HG03139 (cell line): Measurements from ENCODE around the gene DUSP9.

Experiments
- ATAC-seq: cut with Tn5 transposase; IDR thresholded peaks from one replicate; pipeline ENCODE4 v1.9.1; 2021; ENCODE audit not compliant: unreplicated experiment

DUSP9 gene

DNA sequence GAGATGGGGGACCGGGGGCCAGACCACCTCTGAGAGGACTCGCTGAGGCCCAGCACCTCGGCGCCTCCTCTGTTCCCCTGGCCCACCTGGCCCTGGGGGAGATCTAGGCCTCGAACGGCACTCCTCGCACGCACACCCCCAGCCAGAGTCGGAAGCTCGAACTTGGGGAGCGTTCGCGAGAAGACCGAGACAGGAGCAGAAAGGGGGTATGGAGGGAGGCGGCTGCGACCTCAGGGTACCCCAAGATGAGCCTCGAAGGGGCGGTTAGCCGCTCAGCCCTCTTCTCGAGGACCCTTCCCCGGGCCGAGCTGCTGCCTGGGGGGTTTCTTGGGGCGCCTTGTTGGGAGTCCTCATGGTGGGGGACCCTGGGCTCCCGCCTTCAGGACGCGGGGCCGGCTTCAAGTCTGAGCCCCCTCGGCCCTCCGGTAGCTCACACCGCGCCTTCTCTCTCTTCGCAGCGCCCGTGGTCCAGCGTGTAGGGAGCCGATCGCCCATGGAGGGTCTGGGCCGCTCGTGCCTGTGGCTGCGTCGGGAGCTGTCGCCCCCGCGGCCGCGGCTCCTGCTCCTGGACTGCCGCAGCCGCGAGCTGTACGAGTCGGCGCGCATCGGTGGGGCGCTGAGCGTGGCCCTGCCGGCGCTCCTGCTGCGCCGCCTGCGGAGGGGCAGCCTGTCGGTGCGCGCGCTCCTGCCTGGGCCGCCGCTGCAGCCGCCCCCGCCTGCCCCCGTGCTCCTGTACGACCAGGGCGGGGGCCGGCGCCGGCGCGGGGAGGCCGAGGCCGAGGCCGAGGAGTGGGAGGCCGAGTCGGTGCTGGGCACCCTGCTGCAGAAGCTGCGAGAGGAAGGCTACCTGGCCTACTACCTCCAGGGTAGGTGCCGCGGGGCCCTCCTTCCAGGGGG, 706 bp downstream of the DUSP9 start:
- no peak for ATAC-seq

DNA sequence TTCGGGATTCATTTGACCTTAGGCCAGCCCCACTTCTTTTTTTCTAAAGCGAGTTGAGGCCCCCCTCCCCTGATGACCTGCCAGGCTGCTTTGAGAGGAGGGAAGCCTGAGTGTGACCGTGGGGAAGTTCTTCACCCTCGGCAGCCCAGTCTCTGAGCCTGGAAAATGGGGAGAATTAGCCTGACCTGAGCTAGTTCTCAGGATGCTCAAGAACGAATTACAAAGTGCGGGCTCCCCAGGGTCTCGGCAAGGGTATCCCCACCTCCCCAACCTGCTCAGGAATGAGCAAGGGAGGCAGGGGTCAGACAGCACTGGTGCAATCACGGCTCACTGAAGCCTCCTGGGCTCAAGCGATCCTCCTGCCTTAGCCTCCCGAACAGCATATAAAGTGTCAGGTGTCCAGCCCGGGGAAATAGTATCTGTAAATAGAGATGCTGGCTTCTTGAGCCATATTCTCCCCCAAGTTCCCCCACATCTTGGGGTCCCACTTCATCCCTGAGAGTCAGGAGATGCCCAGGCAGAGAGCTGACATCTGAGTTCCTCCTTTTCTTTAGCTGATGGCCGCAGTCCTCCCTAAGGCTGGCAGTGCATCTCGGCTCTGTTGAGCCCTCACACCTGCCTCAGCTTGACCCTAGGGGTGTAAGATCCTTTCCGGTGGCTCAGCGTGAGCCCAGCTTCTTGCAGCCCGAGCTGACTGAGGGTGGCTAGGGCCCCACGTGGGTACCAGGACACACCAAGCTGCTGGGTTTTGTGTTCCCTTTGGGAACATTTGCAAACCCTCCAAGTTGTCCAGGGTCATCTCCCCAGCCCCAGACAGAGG, 1.6 kb downstream of the DUSP9 start:
- ATAC-seq = no peak

DNA sequence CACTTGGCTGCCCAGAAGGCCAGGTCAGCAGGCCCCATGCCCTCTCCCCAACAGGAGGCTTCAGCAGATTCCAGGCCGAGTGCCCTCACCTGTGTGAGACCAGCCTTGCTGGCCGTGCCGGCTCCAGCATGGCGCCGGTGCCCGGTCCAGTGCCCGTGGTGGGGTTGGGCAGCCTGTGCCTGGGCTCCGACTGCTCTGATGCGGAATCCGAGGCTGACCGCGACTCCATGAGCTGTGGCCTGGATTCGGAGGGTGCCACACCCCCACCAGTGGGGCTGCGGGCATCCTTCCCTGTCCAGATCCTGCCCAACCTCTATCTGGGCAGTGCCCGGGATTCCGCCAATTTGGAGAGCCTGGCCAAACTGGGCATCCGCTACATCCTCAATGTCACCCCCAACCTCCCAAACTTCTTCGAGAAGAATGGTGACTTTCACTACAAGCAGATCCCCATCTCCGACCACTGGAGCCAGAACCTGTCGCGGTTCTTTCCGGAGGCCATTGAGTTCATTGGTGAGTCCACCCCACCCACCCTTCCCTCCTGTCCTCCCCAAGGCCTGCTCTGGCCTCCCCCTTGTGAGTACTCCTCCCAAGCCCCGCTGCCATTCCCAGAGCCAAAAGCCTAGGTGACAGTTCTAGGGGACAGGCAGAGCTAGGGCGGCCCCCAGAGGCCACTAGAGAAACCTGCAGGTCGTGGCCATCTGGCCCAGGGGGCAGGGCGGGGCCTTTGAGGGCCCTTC, 2.3 kb downstream of the DUSP9 start:
- ATAC-seq = no peak

DNA sequence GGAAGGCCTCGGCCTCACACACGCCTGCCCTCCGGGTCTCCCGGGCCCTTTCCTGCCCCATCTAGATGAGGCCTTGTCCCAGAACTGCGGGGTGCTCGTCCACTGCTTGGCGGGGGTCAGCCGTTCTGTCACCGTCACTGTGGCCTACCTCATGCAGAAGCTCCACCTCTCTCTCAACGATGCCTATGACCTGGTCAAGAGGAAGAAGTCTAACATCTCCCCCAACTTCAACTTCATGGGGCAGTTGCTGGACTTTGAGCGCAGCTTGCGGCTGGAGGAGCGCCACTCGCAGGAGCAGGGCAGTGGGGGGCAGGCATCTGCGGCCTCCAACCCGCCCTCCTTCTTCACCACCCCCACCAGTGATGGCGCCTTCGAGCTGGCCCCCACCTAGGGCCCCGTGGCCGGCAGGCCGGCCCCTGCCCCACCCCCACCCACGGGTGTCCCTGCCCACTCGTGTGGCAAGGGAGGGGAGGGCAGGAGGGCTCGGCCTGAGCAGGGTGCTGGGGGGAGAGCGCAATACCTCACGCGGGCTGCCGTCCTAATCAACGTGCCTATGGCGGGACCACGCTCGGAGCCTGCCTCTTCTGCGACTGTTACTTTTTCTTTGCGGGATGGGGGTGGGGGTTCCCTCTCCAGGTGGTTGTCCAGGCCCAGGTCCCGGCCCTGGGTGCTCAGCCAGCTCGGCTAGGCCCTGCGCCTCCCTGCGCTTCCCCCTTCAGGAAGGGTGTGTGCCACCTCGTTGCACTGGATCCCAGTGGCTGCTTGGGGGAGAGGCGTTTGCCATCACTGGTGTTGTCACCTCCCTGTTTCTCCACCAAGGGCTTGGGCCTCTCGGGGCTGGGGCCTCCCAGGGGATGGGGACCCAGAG, 3.1 kb downstream of the DUSP9 start:
- no peak for ATAC-seq

DNA sequence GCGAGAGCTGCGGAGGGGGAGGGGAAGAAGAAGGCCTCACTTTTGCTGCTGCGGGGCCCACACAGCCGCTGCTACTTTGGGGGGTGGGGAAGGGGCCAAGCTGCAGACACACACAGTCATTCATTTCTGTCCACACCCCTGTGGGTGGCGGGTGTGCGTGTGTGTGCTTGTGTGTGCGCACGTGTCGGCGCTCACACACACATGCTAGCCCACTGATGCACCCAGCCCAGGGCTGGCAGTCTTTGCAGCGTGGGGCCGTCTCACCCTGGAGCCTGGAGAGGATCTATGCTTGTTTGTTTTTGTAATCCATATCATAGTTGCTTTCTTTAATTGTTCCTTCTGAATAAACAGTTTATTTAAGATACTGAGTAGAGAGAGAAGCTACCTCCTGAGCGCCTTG, 4.0 kb downstream of the DUSP9 start:
- ATAC-seq = no peak

DNA sequence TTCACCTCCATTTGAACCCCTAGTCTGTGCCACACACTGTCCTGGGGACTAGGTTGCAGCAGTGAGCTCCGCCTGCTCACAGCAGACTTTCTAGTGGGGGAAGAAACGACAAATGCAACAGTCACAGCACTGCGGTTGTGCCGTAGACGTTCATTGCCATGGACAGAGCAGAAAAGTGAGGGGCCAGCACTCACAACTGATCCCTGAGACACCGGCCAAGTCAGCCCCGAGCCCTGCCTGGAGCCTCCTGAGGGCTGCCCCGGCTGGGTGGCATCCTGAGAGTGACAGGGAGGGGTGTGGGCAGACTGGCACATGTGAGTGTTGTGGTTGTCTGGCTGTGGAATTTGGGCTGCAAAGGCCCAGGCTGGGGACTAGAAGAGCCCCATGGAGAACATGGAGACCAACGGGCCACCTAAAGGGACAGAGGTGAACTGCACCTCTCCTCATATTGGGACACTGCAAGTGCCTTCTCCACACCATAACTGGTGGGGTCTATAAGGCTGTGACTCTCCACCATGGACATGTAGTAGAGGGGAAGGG, 4.6 kb downstream of the DUSP9 start:
- no peak for ATAC-seq

DNA sequence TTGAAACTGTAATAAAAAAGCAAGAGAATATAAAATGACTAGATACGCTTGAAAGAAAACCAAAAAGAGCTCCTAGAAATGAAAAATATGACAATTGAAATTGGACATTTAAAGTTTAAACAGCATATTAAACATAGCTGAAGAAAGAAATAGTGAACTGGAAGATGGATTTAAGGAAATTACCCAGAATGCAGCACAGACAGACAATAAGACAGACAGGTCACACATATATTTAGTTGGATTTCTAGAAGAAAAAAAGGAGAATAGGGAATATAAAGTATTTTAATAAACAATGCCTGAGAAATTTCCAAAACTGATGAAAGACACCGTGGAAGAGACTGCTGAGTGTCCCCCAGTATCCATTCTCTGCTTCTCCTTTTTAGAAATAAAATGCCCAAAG, 6.6 kb downstream of the DUSP9 start:
- no peak for ATAC-seq

DNA sequence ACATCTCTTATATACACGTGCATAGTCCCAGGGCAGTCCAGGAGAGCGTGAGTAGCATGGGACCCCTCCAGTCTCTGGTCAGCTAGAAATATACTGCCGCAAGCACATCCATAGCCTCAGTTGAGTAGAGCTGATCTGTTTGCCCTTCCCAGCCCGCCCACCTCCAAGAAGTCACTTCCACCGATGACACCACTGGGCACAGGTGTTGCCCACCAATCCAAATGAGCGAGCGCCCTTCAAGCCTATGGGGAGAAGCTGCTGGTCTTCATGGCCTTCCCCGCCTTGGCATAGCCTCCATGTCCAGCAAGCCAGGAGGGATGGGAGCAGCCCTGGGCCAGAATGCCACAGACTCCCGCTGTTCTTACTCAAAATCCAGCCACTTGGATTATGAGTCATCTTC, 10.2 kb downstream of the DUSP9 start:
- no peak for ATAC-seq

DNA sequence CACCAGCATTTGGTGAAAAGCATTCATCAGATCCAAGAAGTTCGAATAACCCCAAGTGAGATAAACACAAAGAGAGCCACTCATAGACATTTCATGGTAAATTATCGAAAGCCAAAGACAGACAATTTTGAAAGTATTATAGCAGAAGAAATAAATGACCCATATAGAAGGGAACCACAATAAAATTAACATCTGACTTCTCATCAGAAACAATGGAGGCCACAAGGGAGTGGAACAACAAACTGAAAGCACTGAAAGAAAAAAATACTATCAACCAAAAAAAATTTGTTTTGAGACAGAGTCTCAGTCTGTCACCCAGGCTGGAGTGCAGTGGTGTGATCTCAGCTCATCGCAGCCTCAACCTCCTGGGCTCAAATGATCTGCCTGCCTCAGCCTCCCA, 12.3 kb downstream of the DUSP9 start:
- ATAC-seq = no peak

DNA sequence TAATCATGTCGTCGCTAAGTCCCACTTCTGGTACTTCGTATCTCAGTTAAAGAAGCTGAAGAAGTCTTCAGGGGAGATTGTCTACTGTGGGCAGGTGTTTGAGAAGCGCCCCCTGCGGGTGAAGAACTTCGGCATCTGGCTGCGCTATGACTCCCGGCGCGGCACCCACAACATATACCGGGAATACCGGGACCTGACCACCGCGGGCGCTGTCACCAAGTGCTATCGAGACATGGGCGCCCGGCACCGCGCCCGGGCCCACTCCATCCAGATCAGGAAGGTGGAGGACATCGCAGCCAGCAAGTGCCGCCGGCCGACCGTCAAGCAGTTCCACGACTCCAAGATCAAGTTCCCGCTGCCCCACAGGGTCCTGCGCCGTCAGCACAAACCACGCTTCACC, 15.3 kb downstream of the DUSP9 start:
- ATAC-seq = no peak

DNA sequence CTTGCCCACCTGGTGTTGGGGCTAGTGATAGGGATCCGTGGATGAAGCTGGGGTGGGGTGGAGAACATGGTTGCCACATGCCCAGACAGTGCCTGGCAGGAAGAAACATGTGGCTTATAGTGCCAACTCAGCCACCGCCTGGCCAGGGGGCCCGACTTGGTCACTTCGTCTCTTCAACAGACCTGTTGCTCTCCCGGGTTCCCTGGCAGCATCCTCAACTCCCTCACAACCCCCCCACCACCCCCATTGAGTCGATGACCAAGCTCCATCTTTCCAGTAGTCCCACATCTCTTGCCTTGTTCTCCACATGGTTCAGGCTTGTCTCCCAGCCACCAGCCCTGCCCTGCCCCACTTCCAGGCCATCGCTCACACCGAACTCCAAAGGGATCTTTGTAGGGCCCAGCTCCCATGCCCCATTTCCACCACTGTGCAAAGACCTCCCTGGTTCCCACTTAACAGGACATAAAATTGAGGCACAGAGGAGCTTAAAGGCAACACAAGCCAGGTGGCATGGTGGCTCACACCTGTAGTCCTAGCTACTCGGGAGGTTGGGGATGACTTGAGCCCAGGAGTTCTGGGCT, 18.8 kb downstream of the DUSP9 start:
- no peak for ATAC-seq

DNA sequence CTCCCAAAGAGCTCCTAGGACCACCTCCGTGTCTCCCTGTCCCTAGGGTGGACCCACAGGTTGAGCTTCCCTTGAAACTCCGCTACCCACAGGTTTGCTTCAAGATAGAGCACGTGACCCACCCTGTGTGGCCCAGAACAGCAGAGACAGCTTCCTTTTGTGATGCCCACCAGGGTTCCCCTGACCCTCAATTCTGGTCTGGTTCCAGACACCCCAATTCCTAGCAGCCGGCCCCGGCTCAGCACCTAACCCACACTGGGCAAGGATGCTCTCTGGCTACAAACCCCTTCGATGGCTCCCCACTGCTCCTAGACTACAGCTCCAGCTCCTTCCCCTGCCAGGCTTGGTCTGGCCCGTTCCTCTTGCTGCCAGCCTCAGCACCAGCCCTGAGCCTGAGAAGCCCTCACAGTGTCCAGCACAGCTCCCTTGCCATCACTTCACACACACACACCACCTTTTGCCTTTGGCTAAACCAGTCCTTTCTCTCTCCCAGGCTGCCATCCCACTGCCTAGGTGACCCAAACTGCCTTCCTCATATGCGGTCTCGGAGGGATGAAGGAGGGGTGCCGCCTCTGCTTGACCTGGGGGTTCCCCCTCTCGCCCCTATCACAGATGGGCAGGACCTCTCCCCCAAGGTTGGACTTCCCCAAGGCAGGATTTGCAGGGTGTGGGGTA, 20.4 kb downstream of the DUSP9 start:
- no peak for ATAC-seq

DNA sequence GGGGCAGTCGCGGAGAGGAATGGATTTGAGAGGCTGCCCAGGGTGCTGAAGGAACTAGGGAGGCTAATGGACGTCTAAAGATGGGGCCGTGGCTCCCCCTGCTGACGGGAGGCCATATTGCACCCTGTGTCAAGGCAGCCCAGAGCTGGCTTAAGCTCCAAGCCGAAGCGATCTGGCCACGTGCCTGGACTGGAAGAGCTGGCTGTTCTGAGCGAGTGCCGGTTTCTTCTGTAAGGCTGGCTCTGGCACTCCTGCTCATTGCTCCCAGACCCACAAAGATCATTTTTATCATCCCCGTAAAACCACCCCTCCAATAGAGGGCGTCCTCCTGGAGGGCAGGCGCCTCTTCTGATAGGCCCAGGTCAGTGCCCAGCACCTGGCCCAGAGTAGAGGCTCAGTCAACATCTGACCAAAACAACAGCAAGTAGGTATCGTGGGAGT, 21.0 kb downstream of the DUSP9 start:
- ATAC-seq = no peak

DNA sequence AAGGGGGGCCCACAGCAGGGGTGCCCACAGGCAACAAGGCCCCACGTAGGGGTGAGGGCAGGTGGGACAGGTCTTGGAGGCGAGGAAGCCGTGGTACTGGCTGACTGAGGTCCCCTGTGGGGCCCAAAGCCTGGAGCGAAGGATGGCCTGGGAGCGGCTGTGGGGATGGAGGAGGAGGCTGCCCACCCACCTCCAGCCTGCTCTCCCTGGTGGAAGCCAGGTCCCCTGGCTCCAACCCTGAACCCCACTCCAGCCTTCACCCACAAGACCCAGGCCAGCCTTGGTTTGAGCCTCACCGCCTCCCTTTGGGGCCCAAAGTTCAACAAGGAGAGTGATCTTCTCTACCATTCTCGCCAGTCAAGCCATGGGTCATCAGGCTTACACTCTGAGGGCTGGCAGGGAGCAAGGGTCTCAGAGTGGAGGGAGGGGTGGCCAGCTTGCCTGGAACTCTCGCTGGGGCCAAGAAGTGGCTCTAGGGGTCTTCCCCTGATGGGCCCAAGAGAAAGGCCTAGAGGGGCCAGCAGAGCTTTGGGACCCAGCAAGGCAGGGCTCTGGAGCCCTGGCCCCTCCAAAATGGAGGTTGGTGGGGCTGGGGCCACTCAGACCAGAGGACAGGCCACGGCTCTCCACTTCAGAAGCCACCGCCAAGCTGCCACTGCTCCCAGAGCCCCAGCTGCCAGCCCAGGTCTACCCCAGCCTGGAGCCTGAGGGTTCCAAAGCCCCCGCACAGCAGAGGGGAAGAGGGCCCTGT, 21.6 kb downstream of the DUSP9 start:
- no peak for ATAC-seq

DNA sequence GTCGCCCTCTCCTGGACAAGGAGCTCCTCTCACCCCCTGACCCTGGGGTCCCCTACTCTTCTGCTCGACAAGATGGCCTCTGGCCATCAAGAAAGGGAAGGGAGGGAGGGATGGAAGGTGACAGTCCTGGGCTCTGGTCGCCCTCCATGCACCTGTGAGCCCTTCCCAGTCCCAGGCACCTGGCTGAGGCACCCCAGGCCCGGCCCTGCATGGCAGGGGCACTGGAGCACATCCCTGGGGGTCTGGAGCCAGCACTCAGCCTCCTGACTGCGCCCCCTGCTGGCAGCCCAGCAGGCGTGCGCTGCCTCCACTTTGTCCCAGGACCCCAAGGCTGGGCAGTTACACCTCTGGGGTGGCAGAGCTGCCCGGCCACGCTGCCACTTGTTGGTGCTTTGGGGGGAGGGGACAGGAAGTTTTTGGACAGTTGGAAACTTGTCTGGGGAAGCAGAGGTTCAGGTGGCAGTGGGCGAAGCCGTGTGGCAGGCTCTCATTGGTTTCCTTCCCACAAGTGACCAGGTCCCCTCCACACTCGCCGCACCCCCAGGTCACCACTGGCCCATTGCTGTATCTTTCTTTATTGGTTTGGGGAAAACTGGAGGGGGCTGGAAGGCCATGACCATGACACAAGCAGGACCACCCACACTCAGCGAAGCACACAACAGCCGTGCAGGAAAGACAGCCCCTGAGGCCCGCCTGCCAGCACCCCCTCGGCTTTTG, 22.3 kb downstream of the DUSP9 start:
- ATAC-seq = no peak

DNA sequence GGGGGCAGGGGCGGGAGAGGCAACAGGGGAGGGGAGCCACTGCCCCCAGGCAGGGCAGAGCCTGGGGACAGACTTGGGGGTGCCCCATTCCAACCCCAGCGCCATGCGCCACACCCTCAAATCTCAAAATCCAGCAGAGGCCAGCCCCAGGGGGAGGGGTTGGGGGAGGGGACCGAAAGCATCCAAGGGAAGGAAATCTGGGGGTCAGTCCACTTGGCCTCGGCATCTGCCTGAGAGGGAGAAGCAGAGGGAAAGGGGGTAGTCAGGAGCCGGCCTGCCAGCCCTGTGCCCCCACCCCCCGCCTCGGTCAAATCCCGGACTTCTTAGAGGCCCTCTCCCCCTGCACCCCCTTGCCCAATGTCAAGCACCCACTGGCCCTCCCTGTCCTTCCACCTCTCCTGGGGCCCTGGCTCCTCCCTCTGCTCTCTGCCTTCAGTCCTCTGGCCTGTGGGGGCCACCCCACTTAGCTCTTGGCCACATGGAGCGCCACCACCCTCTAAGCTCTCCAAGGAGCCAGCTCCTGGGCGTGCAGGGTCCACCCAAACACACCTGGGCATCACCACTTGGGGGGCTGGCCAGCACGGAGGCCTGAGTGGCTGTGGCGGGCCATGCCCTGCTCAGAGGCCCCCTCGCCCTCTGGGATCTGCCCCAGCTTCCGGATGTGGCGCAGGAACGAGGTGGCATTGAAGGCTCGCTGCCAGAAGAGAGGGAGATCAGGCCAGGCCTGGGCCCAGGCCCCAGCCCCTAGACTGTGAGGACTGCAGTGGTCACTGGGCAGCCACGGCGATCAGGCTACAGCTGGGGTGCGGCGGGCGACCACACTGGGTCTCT, 23.1 kb downstream of the DUSP9 start:
- no peak for ATAC-seq
